WERI-Rb-1 (cell line): ENCODE measurements around the gene MROH9.
"Not testable (repeated sequence)": the region's sequence is repeated elsewhere in the genome, so short reads cannot be mapped to it uniquely, and the experiment has no call there.

Experiments
- DNase-seq: peaks from one replicate; pipeline ENCODE4 v3.0.0-alpha.2; 2020
- H3K27ac ChIP-seq: fragments of 250-450 bp; sonication (Bioruptor Pico); 2 replicates; pipeline ENCODE4 v1.5.1; 2020; ENCODE audit warnings: mild to moderate bottlenecking, moderate library complexity
- H3K27me3 ChIP-seq: fragments of 250-450 bp; sonication (Bioruptor Pico); 2 replicates; pipeline ENCODE4 v1.5.1; 2021; ENCODE audit warnings: mild to moderate bottlenecking, low read depth, moderate library complexity; ENCODE audit not compliant: insufficient read depth, severe bottlenecking
- H3K36me3 ChIP-seq: fragments of 250-450 bp; sonication (Bioruptor Pico); 2 replicates; pipeline ENCODE4 v1.5.1; 2020; ENCODE audit warnings: mild to moderate bottlenecking, moderate library complexity
- H3K4me3 ChIP-seq: 2 replicates; pipeline ENCODE4 v1.5.1; 2011; ENCODE audit warnings: low read depth, mild to moderate bottlenecking, control low read depth, low read length
- H3K9me3 ChIP-seq: fragments of 250-450 bp; sonication (Bioruptor Pico); 2 replicates; pipeline ENCODE4 v1.5.1; 2021; ENCODE audit warnings: mild to moderate bottlenecking, moderate library complexity; ENCODE audit not compliant: severe bottlenecking
- TF ChIP-seq, protein P1 (sequence below): IDR thresholded peaks from 2 replicates; pipeline ENCODE4 v1.5.1; 2011; ENCODE audit warnings: low read depth, mild to moderate bottlenecking, control low read depth, inconsistent platforms, low read length

Gene MROH9

DNA sequence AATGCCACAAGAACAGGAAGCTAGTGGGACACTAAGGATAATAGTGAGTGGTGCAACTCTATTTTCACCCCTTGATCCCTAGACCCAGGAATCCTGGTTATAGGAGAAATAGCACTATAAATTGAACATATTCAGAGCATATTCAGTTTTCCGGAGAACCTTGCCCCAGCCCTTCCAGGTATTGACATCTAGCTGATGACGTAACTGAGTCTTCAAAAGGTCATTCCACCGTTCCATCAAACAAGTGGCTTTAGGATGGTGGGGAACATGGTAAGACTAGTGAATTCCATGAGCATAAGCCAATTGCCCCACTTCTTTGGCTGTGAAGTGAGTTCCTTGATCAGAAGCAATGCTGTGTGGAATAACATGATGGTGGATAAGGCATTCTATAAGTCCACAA is 2.9 kb downstream of the MROH9 start:
- H3K9me3 ChIP-seq, result no peaks in the 10 kb centered on the region
- TF ChIP-seq, protein P1, sequence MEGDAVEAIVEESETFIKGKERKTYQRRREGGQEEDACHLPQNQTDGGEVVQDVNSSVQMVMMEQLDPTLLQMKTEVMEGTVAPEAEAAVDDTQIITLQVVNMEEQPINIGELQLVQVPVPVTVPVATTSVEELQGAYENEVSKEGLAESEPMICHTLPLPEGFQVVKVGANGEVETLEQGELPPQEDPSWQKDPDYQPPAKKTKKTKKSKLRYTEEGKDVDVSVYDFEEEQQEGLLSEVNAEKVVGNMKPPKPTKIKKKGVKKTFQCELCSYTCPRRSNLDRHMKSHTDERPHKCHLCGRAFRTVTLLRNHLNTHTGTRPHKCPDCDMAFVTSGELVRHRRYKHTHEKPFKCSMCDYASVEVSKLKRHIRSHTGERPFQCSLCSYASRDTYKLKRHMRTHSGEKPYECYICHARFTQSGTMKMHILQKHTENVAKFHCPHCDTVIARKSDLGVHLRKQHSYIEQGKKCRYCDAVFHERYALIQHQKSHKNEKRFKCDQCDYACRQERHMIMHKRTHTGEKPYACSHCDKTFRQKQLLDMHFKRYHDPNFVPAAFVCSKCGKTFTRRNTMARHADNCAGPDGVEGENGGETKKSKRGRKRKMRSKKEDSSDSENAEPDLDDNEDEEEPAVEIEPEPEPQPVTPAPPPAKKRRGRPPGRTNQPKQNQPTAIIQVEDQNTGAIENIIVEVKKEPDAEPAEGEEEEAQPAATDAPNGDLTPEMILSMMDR, result no peak
- no peak overlapping the region for H3K27ac ChIP-seq
- H3K4me3 ChIP-seq, result no peak overlapping the region
- no peaks in the 10 kb centered on the region for H3K27me3 ChIP-seq
- no peak for DNase-seq
- no peaks in the 10 kb centered on the region for H3K36me3 ChIP-seq

- H3K27me3 ChIP-seq, result no peaks in the 10 kb centered on the region
- H3K27ac ChIP-seq, result no peak overlapping the region
- H3K4me3 ChIP-seq, result no peak overlapping the region
- no peak for DNase-seq
- H3K36me3 ChIP-seq, result no peaks in the 10 kb centered on the region
- TF ChIP-seq, protein P1, result no peak
- no peaks in the 10 kb centered on the region for H3K9me3 ChIP-seq
Observed at GRCh38 chr1:170939476-170939875, 4.1 kb downstream of the MROH9 start.

GRCh38 chr1:170951744-170952143 is 16.4 kb downstream of the MROH9 start:
- H3K27me3 ChIP-seq, H3K27ac ChIP-seq, H3K4me3 ChIP-seq, DNase-seq, H3K9me3 ChIP-seq, H3K36me3 ChIP-seq: not testable (repeated sequence)

DNA sequence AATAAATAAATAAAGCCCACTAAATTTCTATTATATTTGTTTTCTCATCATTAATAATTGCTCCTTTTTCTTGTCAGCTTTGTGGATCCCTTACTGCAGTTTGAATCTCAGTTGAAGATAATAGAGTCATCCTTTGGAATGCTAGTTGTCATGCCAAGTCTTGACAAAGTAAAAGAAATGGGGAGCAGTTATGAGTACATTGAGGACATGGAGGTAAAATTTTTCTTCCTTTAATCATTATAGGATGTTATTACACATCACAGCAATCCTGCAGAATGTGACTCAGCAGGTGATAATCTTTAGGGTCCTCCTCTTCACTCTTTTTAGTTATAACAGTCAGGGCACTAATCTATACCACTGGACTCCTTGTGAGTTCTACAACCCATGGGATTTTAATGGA is 24.1 kb downstream of the MROH9 start:
- Histone ChIP-seq H3K36me3 (no peaks in the 10 kb centered on the region), H3K27me3 (no peaks in the 10 kb centered on the region), H3K4me3 (no peak overlapping the region), H3K27ac (no peak overlapping the region), H3K9me3 (no peaks in the 10 kb centered on the region)
- TF ChIP-seq, protein P1, result no peak
- DNase-seq, result no peak

DNA sequence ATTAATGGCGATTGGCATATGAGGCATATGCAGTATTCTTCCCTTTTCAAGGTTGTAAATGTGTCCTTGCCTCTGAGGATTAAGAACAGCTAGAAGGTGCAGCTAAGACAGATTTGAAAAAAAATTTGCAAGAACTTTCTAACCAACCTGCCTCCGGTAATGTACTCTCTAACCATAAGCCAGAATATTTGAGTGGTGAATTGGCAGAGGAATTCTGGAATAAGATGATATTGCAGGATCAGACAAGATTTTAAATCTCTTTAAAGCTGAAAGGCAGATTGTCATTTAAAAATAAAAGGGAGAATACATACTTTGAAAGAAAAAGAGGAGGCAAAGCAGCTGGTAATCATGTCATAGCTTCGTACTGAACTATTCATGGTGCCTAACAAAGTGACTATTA is 29.2 kb downstream of the MROH9 start:
- TF ChIP-seq, protein P1, result no peak
- no peaks in the 10 kb centered on the region for H3K27me3 ChIP-seq
- H3K36me3 ChIP-seq, result no peaks in the 10 kb centered on the region
- no peak for DNase-seq
- no peak overlapping the region for H3K27ac ChIP-seq
- H3K9me3 ChIP-seq, result no peaks in the 10 kb centered on the region
- H3K4me3 ChIP-seq, result no peak overlapping the region

- TF ChIP-seq, protein P1, result no peak
- no peak for DNase-seq
- Histone ChIP-seq H3K27ac (no peak overlapping the region), H3K4me3 (no peak overlapping the region), H3K36me3 (no peaks in the 10 kb centered on the region), H3K9me3 (no peaks in the 10 kb centered on the region), H3K27me3 (no peaks in the 10 kb centered on the region)
Observed at GRCh38 chr1:170967042-170967910, 31.9 kb downstream of the MROH9 start.
